ENCODE results near the gene RASL10B. TPM values are rescaled to one million over a fixed set of nuclear protein-coding genes. Genes with fewer than 3 reads are reported as not detected.

RASL10B gene
- total RNA-seq, 1 experiment from 2014 or later = 0.09 TPM

DNA sequence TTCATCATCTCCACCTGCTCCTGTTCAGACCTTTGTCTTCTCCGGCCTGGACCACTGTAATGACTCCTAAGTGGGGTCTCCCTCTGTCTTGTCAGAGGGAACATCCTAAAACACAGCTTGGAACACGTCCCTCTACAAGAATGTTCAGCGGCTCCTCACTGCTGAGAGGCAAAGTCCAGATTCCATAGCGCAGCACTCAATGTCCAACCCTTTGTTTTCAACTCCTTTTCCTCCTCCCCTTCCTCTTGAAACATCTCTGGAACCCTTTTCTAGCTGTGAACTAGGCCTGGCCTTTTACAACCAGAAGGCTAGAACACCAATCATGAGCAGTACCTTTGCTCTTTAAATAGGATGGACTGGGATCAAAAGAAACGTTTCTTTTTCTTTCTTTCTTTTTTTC is 30.2 kb downstream of the RASL10B start:
- no peak for DNase-seq (ENCODE audit: unreplicated experiment)
- ChIA-PET CTCF (interaction anchor here (0.8 to 30.0 kb wide), 5 partner anchors 10 to 149 kb away, joined by 3 to 684 read pairs (median 23); partner anchors contain the start of genes MMP28 and TAF15), POLR2A (interaction anchor here (0.6 to 26.1 kb wide), 6 partner anchors 10 to 46 kb away, joined by 3 to 736 read pairs (median 3); partner anchors contain the start of genes MMP28 and TAF15)
- H3K27ac Mint-ChIP-seq (ENCODE audit: low read depth, unreplicated experiment) = no peak overlapping the region
- peaks cover 14% of the 10 kb centered on the region for H3K36me3 Mint-ChIP-seq (ENCODE audit: insufficient read depth, unreplicated experiment)
- no peaks in the 10 kb centered on the region for H3K9me3 Mint-ChIP-seq (ENCODE audit: unreplicated experiment)
- H3K4me3 Mint-ChIP-seq (ENCODE audit: unreplicated experiment) = no peak overlapping the region
- TF ChIP-seq, protein P1, sequence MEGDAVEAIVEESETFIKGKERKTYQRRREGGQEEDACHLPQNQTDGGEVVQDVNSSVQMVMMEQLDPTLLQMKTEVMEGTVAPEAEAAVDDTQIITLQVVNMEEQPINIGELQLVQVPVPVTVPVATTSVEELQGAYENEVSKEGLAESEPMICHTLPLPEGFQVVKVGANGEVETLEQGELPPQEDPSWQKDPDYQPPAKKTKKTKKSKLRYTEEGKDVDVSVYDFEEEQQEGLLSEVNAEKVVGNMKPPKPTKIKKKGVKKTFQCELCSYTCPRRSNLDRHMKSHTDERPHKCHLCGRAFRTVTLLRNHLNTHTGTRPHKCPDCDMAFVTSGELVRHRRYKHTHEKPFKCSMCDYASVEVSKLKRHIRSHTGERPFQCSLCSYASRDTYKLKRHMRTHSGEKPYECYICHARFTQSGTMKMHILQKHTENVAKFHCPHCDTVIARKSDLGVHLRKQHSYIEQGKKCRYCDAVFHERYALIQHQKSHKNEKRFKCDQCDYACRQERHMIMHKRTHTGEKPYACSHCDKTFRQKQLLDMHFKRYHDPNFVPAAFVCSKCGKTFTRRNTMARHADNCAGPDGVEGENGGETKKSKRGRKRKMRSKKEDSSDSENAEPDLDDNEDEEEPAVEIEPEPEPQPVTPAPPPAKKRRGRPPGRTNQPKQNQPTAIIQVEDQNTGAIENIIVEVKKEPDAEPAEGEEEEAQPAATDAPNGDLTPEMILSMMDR (IDR thresholded peaks at IDR 0.05; ENCODE audit: unreplicated experiment) = no peak
- intact Hi-C loops (cut with micrococcal nuclease) = no loop called here
- H3K27me3 Mint-ChIP-seq (ENCODE audit: insufficient read depth, unreplicated experiment) = no peaks in the 10 kb centered on the region
- BruUV-seq (replicated peaks) = no TSS peak
- peaks cover 13% of the 10 kb centered on the region for H3K4me1 Mint-ChIP-seq (ENCODE audit: insufficient read depth, unreplicated experiment)

GRCh38 chr17:35763767-35764122 is 32.3 kb downstream of the RASL10B start:
- POLR2A ChIA-PET = interaction anchor here (0.6 to 27.6 kb wide), 6 partner anchors 8 to 210 kb away, joined by 3 to 736 read pairs (median 4); partner anchors contain the start of genes MMP28 and TAF15

DNA sequence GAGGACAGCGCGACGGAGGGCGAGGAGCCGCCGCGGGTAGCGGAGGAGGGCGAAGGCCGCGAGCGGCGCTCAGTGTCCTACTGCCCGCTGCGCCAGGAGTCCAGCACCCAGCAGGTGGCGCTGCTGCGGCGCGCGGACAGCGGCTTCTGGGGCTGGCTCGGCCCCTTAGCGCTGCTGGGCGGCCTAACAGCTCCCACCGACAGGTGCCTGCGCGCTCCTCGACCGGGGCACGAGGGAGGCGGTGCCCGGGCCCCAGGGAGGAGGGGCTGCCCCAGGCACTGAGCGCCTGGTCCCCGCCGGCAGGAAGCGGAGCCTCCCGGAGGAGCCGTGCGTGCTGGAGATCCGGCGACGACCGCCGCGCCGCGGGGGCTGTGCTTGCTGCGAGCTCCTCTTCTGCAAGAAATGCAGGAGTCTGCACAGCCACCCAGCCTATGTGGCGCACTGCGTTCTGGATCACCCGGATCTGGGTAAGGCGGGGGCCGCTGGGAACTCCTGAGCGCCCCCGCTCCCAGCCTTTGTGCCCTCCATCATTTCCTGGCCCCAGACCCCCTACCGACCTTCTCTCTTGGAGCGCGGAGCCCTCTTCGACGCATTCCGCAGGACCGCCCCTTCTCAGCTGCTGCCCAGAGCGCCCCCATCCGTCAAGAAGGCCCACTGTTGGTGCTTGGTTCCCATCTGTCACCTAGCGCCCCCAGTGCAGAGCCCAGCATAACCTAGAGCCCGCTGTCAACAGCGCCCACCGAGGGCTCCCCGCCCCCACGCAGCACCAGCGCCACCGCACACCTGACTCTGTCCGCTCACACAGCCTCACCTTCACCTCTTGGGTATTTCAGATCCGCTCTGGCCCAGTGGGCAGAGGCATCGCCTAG is 32.9 kb downstream of the RASL10B start:
- no peaks in the 10 kb centered on the region for H3K9me3 Mint-ChIP-seq (ENCODE audit: unreplicated experiment)
- H3K36me3 Mint-ChIP-seq (ENCODE audit: insufficient read depth, unreplicated experiment) = peaks cover 14% of the 10 kb centered on the region
- peaks cover 13% of the 10 kb centered on the region for H3K4me1 Mint-ChIP-seq (ENCODE audit: insufficient read depth, unreplicated experiment)
- intact Hi-C loops (cut with micrococcal nuclease) = loop anchor here (1.0 kb wide), 1 partner anchor 45 kb away; the partner anchor contains the start of gene TAF15
- H3K27me3 Mint-ChIP-seq (ENCODE audit: insufficient read depth, unreplicated experiment) = no peaks in the 10 kb centered on the region
- CTCF ChIA-PET = interaction anchor here (0.5 to 30.0 kb wide), 31 partner anchors 8 to 1077 kb away, joined by 3 to 684 read pairs (median 4); partner anchors contain the start of genes MMP28 and TAF15
- peak; percentile 87 for DNase-seq (ENCODE audit: unreplicated experiment)
- POLR2A ChIA-PET = interaction anchor here (1.0 to 27.6 kb wide), 5 partner anchors 9 to 52 kb away, joined by 3 to 736 read pairs (median 5); partner anchors contain the start of genes MMP28 and TAF15
- TF ChIP-seq, protein P1 (IDR thresholded peaks at IDR 0.05; ENCODE audit: unreplicated experiment) = peak; percentile 92
- H3K4me3 Mint-ChIP-seq (ENCODE audit: unreplicated experiment) = peak overlapping the region; percentile 75
- H3K27ac Mint-ChIP-seq (ENCODE audit: low read depth, unreplicated experiment) = peak overlapping the region; percentile 87
- no TSS peak for BruUV-seq (replicated peaks)

More at GRCh38 chr17:35763767-35764122, 32.3 kb downstream of the RASL10B start:
- peaks cover 14% of the 10 kb centered on the region for H3K36me3 Mint-ChIP-seq (ENCODE audit: insufficient read depth, unreplicated experiment)
- H3K4me3 Mint-ChIP-seq (ENCODE audit: unreplicated experiment) = peak overlapping the region; percentile 75
- TF ChIP-seq, protein P1 (IDR thresholded peaks at IDR 0.05; ENCODE audit: unreplicated experiment) = no peak
- CTCF ChIA-PET = interaction anchor here (0.6 to 30.0 kb wide), 26 partner anchors 9 to 731 kb away, joined by 3 to 684 read pairs (median 4); partner anchors contain the start of genes MMP28 and TAF15
- H3K27me3 Mint-ChIP-seq (ENCODE audit: insufficient read depth, unreplicated experiment) = no peaks in the 10 kb centered on the region
- BruUV-seq (replicated peaks) = no TSS peak
- peaks cover 13% of the 10 kb centered on the region for H3K4me1 Mint-ChIP-seq (ENCODE audit: insufficient read depth, unreplicated experiment)
- H3K27ac Mint-ChIP-seq (ENCODE audit: low read depth, unreplicated experiment) = peak overlapping the region; percentile 87
- DNase-seq (ENCODE audit: unreplicated experiment) = no peak
- H3K9me3 Mint-ChIP-seq (ENCODE audit: unreplicated experiment) = no peaks in the 10 kb centered on the region
- intact Hi-C loops (cut with micrococcal nuclease) = loop anchor here (1.0 kb wide), 1 partner anchor 46 kb away; the partner anchor contains the start of gene TAF15

Measured in MCF 10A (cell line).